Measurements from ENCODE around the gene PIBF1. TPM values are rescaled to one million over a fixed set of nuclear protein-coding genes. Genes with fewer than 3 reads are reported as not detected.
"Not testable (repeated sequence)": the region's sequence is repeated elsewhere in the genome, so short reads cannot be mapped to it uniquely, and the experiment has no call there.

The PIBF1 gene
- total and polyA plus RNA-seq, 4 experiments from 2014 or later: 10.4 to 36.0 (median 23.0) TPM

- CTCF ChIA-PET (ENCODE audit: partially characterized antibody); H3K27me3 ChIP-seq (ENCODE audit: insufficient read depth, low read length); H3K36me3 Mint-ChIP-seq; intact Hi-C loops (cut with micrococcal nuclease); H3K9me3 Mint-ChIP-seq; H3K27ac Mint-ChIP-seq; H3K4me3 Mint-ChIP-seq; H3K27ac ChIP-seq (ENCODE audit: low read depth, low read length); POLR2A ChIA-PET (ENCODE audit: partially characterized antibody); H3K27me3 Mint-ChIP-seq; H3K4me3 ChIP-seq (ENCODE audit: low read length in 2 of 2); H3K36me3 ChIP-seq (ENCODE audit: insufficient read depth, low read length); H3K9me3 ChIP-seq (ENCODE audit: control insufficient read depth in 1 of 2, low read length in 2 of 2); DNase-seq; H3K4me1 Mint-ChIP-seq; H3K4me1 ChIP-seq (ENCODE audit: insufficient read depth, low read length): not testable (repeated sequence)
Measured at GRCh38 chr13:73048615-73049014, 266.7 kb downstream of the PIBF1 start.

- POLR2A ChIA-PET (ENCODE audit: partially characterized antibody): no interaction called here
Measured at GRCh38 chr13:73054712-73055111, 272.8 kb downstream of the PIBF1 start.

DNA sequence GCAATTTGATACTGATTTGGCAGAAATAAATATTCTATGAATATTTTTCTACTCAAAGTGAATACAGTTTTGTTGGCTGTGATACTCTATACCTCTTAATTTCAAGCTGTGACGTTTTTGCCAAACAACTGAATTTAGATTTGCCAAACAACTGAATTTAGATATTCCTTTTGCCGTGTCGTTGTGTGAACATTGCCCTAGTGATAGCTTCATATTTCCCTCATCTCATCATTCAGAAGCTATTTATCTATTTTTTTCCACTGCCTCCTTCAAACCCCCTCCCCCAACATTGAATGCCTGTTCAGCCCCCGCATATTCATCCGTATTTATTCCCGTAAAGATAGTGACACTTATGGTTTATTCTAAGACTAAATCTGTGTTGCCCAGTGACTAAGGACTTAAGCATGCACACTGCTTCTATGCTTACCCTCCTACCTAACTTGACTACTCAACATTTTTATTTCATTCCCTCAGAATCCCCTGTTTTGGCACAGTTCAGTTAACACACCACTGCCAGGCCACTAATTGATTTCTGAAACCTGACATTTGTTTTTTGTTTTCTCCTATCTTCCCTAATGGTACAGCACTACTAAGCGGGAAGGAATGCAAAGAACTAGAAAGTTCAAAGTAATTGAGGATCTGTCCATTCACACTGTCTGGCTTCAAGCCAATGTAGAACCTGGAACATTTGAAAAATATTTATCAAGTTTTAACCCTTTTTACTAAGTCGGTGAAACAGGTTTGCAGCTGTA is 274.1 kb downstream of the PIBF1 start:
- Histone ChIP-seq H3K27ac (ENCODE audit: low read depth, low read length) (no peak overlapping the region), H3K9me3 (ENCODE audit: control insufficient read depth in 1 of 2, low read length in 2 of 2) (no peaks in the 10 kb centered on the region), H3K4me3 (ENCODE audit: low read length in 2 of 2) (no peak overlapping the region), H3K27me3 (ENCODE audit: insufficient read depth, low read length) (peaks cover 11% of the 10 kb centered on the region), H3K36me3 (ENCODE audit: insufficient read depth, low read length) (no peaks in the 10 kb centered on the region), H3K4me1 (ENCODE audit: insufficient read depth, low read length) (peaks cover 19% of the 10 kb centered on the region)
- H3K27me3 Mint-ChIP-seq: peaks cover 12 to 13% of the 10 kb centered on the region in 2 donors
- H3K27ac Mint-ChIP-seq: no peak overlapping the region
- ChIA-PET POLR2A (ENCODE audit: partially characterized antibody) (no interaction called here), CTCF (ENCODE audit: partially characterized antibody) (interaction anchor here (0.6 kb wide), 1 partner anchor 729 kb away, joined by 3 read pairs; no protein-coding TSS in a partner anchor)
- DNase-seq: no peak
- peak overlapping the region in 1 of 8 donors; percentile 55 for H3K4me3 Mint-ChIP-seq
- intact Hi-C loops (cut with micrococcal nuclease): loop anchor here (5.0 kb wide), 1 partner anchor 646 kb away; no protein-coding TSS in a partner anchor
- H3K9me3 Mint-ChIP-seq: no peaks in the 10 kb centered on the region
- H3K36me3 Mint-ChIP-seq: peaks cover 0 to 5% of the 10 kb centered on the region in 2 donors
- H3K4me1 Mint-ChIP-seq: peaks cover 14 to 23% (median 18%) of the 10 kb centered on the region in 4 donors

More at GRCh38 chr13:73054712-73055111, 272.8 kb downstream of the PIBF1 start:
- no peaks in the 10 kb centered on the region for H3K36me3 ChIP-seq (ENCODE audit: insufficient read depth, low read length)
- Mint-ChIP-seq H3K27ac (no peak overlapping the region), H3K4me1 (peaks cover 5 to 10% (median 9%) of the 10 kb centered on the region in 4 donors), H3K36me3 (peaks cover 0 to 5% of the 10 kb centered on the region in 2 donors), H3K9me3 (no peaks in the 10 kb centered on the region), H3K4me3 (no peak overlapping the region), H3K27me3 (peaks cover 13% of the 10 kb centered on the region in 2 donors)
- H3K9me3 ChIP-seq (ENCODE audit: control insufficient read depth in 1 of 2, low read length in 2 of 2): no peaks in the 10 kb centered on the region
- H3K27me3 ChIP-seq (ENCODE audit: insufficient read depth, low read length): peaks cover 11% of the 10 kb centered on the region
- peaks cover 8% of the 10 kb centered on the region for H3K4me1 ChIP-seq (ENCODE audit: insufficient read depth, low read length)
- intact Hi-C loops (cut with micrococcal nuclease): loop anchor here (5.0 kb wide), 1 partner anchor 648 kb away; no protein-coding TSS in a partner anchor
- no peak overlapping the region for H3K27ac ChIP-seq (ENCODE audit: low read depth, low read length)
- no peak for DNase-seq
- H3K4me3 ChIP-seq (ENCODE audit: low read length in 2 of 2): no peak overlapping the region
- CTCF ChIA-PET (ENCODE audit: partially characterized antibody): no interaction called here

- no peak for DNase-seq
- H3K4me3 Mint-ChIP-seq: no peak overlapping the region
- H3K27ac Mint-ChIP-seq: no peak overlapping the region
- Histone ChIP-seq H3K9me3 (ENCODE audit: control insufficient read depth in 1 of 2, low read length in 2 of 2) (no peaks in the 10 kb centered on the region), H3K27ac (ENCODE audit: low read depth, low read length) (no peak overlapping the region), H3K27me3 (ENCODE audit: insufficient read depth, low read length) (peaks cover 11% of the 10 kb centered on the region), H3K36me3 (ENCODE audit: insufficient read depth, low read length) (no peaks in the 10 kb centered on the region), H3K4me1 (ENCODE audit: insufficient read depth, low read length) (peaks cover 19% of the 10 kb centered on the region), H3K4me3 (ENCODE audit: low read length in 2 of 2) (no peak overlapping the region)
- ChIA-PET CTCF (ENCODE audit: partially characterized antibody) (interaction anchor here (1.5 kb wide), 1 partner anchor 661 kb away, joined by 3 read pairs; no protein-coding TSS in a partner anchor), POLR2A (ENCODE audit: partially characterized antibody) (no interaction called here)
- peaks cover 14 to 23% (median 18%) of the 10 kb centered on the region in 4 donors for H3K4me1 Mint-ChIP-seq
- H3K36me3 Mint-ChIP-seq: peaks cover 0 to 5% of the 10 kb centered on the region in 2 donors
- H3K27me3 Mint-ChIP-seq: peaks cover 12 to 13% of the 10 kb centered on the region in 2 donors
- H3K9me3 Mint-ChIP-seq: no peaks in the 10 kb centered on the region
- intact Hi-C loops (cut with micrococcal nuclease): loop anchor here (5.0 kb wide), 1 partner anchor 646 kb away; no protein-coding TSS in a partner anchor
Measured at GRCh38 chr13:73056565-73056962, 274.6 kb downstream of the PIBF1 start.

DNA sequence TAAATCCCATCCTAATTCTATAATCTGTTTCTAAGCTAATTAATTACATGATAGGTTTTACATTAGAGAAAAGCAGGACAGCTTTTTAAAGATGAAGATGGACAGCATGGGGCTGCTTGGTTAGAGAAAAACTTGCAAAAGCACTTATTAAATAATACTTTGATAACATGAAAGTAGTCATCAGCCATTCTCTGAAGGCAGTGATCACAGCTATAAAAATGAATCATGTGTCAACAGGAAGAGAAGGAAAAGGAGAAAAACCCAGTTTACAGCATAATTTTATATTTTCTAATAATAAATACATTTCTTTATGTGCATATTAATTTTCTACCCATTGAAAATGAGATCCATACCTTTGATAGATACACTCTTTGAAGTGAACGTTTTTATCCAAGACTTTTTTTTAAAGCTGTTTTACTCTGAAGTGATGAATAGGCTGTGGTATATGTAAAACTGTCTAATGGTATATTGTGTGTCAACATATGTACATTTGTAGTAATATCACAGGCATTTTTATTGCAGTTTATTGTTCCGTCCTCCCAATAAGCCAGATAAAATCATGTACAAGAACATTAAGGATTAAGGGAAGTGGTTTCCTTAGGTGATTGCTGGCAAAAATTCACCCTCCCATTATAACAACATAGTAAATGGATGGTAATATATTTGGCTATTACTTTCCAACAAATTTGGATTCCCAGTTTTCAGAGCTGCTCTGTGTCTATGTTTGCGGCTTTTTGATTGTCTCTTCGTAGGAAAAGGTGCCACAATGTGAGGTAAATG is 275.5 kb downstream of the PIBF1 start:
- Mint-ChIP-seq H3K4me3 (peak overlapping the region in 2 of 8 donors; percentile 94 to 95), H3K9me3 (no peaks in the 10 kb centered on the region), H3K27ac (no peak overlapping the region), H3K4me1 (peaks cover 14 to 30% (median 18%) of the 10 kb centered on the region in 4 donors), H3K27me3 (peaks cover 10 to 13% of the 10 kb centered on the region in 2 donors), H3K36me3 (peaks cover 0 to 5% of the 10 kb centered on the region in 2 donors)
- no peak for DNase-seq
- no peaks in the 10 kb centered on the region for H3K9me3 ChIP-seq (ENCODE audit: control insufficient read depth in 1 of 2, low read length in 2 of 2)
- H3K27me3 ChIP-seq (ENCODE audit: insufficient read depth, low read length): peaks cover 11% of the 10 kb centered on the region
- H3K4me1 ChIP-seq (ENCODE audit: insufficient read depth, low read length): peaks cover 19% of the 10 kb centered on the region
- POLR2A ChIA-PET (ENCODE audit: partially characterized antibody): interaction anchor here (1.7 kb wide), 1 partner anchor 645 kb away, joined by 7 read pairs; no protein-coding TSS in a partner anchor
- H3K27ac ChIP-seq (ENCODE audit: low read depth, low read length): no peak overlapping the region
- CTCF ChIA-PET (ENCODE audit: partially characterized antibody): interaction anchor here (0.9 to 1.5 kb wide), 3 partner anchors 12 to 709 kb away, joined by 3 to 4 read pairs (median 3); no protein-coding TSS in a partner anchor
- H3K36me3 ChIP-seq (ENCODE audit: insufficient read depth, low read length): no peaks in the 10 kb centered on the region
- intact Hi-C loops (cut with micrococcal nuclease): loop anchor here (1.0 to 5.0 kb wide), 4 partner anchors 276 to 658 kb away; partner anchors contain the start of genes BORA, DIS3 and MZT1
- no peak overlapping the region for H3K4me3 ChIP-seq (ENCODE audit: low read length in 2 of 2)

DNA sequence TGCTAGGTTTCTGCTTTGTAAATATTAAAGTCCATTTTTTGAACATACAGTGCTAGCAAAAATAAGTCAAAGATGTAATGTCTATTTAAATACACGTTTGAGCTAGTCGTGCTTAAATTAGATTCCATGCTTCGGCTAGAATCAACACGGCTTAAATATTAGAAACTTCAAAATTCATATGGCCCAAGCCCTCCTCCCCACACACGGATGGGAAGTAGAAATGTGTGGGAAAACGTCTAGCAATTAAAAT is 276.1 kb downstream of the PIBF1 start:
- intact Hi-C loops (cut with micrococcal nuclease): loop anchor here (1.0 to 5.0 kb wide), 4 partner anchors 277 to 657 kb away; partner anchors contain the start of genes BORA, DIS3 and MZT1
- peaks cover 19% of the 10 kb centered on the region for H3K4me1 ChIP-seq (ENCODE audit: insufficient read depth, low read length)
- no peaks in the 10 kb centered on the region for H3K36me3 ChIP-seq (ENCODE audit: insufficient read depth, low read length)
- peak overlapping the region; percentile 87 to 95 (median 92) for H3K4me3 Mint-ChIP-seq
- POLR2A ChIA-PET (ENCODE audit: partially characterized antibody): interaction anchor here (0.8 to 2.7 kb wide), 4 partner anchors 35 to 1075 kb away, joined by 3 to 13 read pairs (median 5); no protein-coding TSS in a partner anchor
- no peak overlapping the region for H3K27ac Mint-ChIP-seq
- CTCF ChIA-PET (ENCODE audit: partially characterized antibody): interaction anchor here (0.9 to 3.2 kb wide), 6 partner anchors 12 to 709 kb away, joined by 3 to 14 read pairs (median 3); no protein-coding TSS in a partner anchor
- H3K27me3 ChIP-seq (ENCODE audit: insufficient read depth, low read length): peaks cover 11% of the 10 kb centered on the region
- H3K9me3 Mint-ChIP-seq: no peaks in the 10 kb centered on the region
- no peak for DNase-seq
- H3K9me3 ChIP-seq (ENCODE audit: control insufficient read depth in 1 of 2, low read length in 2 of 2): no peaks in the 10 kb centered on the region
- H3K36me3 Mint-ChIP-seq: peaks cover under 1 to 5% of the 10 kb centered on the region in 2 donors
- no peak overlapping the region for H3K27ac ChIP-seq (ENCODE audit: low read depth, low read length)
- peaks cover 14 to 30% (median 18%) of the 10 kb centered on the region in 4 donors for H3K4me1 Mint-ChIP-seq
- H3K4me3 ChIP-seq (ENCODE audit: low read length in 2 of 2): no peak overlapping the region
- H3K27me3 Mint-ChIP-seq: peaks cover 10 to 13% of the 10 kb centered on the region in 2 donors

All from CD4-positive, alpha-beta memory T cell (primary cell).